Heart right ventricle (tissue), 16 donors: ENCODE data around the gene MAPRE2. TPM values are rescaled to one million over a fixed set of nuclear protein-coding genes. Genes with fewer than 3 reads are reported as not detected.

ENCODE experiments used
- ATAC-seq, 8 donors: fragments of 200-7000 bp; cut with Tn5 transposase; one replicate each; pipeline ENCODE4 v1.9.1; 2020; ENCODE audit warnings: mild to moderate bottlenecking in 8 of 8, moderate library complexity in 8 of 8, moderate number of reproducible peaks in 1 of 8
- DNase-seq, 2 donors: peaks; one replicate each; pipeline ENCODE4 v3.0.0-alpha.2; 2020
- H3K27ac ChIP-seq, 10 donors: fragments of 200-600 bp; sonication (generic) in 2 of 10; one replicate each; pipeline versions ENCODE4 v1.5.0 to v1.8.0; 2020 to 2022; ENCODE audit warnings: mild to moderate bottlenecking in 3 of 10
- H3K27me3 ChIP-seq, 7 donors: fragments of 200-600 bp; one replicate each; pipeline ENCODE4 v1.8.0; 2021 to 2022; ENCODE audit warnings: mild to moderate bottlenecking in 2 of 7
- H3K36me3 ChIP-seq, 9 donors: fragments of 200-600 bp; sonication (generic) in 1 of 9; one replicate each; pipeline versions ENCODE4 v1.5.0 to v1.8.0; 2020 to 2022; ENCODE audit warnings: mild to moderate bottlenecking in 2 of 9
- H3K4me1 ChIP-seq, 9 donors: fragments of 200-600 bp; sonication (generic) in 1 of 9; one replicate each; pipeline versions ENCODE4 v1.5.0 to v1.8.0; 2020 to 2022; ENCODE audit warnings: mild to moderate bottlenecking in 4 of 9
- H3K4me3 ChIP-seq, 10 donors: fragments of 200-600 bp; sonication (generic) in 2 of 10; one replicate each; pipeline versions ENCODE4 v1.5.0 to v1.8.0; 2020 to 2022; ENCODE audit warnings: mild to moderate bottlenecking in 7 of 10, moderate library complexity in 2 of 10
- H3K9me3 ChIP-seq, 11 donors: fragments of 200-600 bp in 10 of 11; sonication (generic) in 2 of 11; one replicate each; pipeline versions ENCODE4 v1.5.0 to v1.8.0; 2013 to 2022; ENCODE audit warnings: mild to moderate bottlenecking in 2 of 11, control low read depth in 1 of 11, moderate library complexity in 1 of 11
- WGBS, 2 donors: extraction: QIAGEN DNeasy Blood & Tissue Kit; methylation state at CpG; one replicate each; pipeline ENCODE4 v1.1.7; 2013; ENCODE audit warnings: inconsistent platforms in 1 of 2; 5-methylcytosine and 5-hydroxymethylcytosine counted together
- intact Hi-C, 10 donors: fragments of 100-400 bp; cut with DNase I; formaldehyde crosslinking; loops; one replicate each; pipeline versions ENCODE4 v1.11.1 to v1.14.2; 2022
- polyA plus RNA-seq, 2 donors: library from polyadenylated mRNA; stranded (reverse); fragments of 200-250 nt; gene quantifications; one replicate each; pipeline ENCODE4 v1.2.3, GENCODE V29; 2013
- total RNA-seq, 10 donors: library from RNA; stranded (reverse); fragmentation: NEBNext Ultra II Directional in 3 of 10; extraction: Animal tissue kit (Norgen Biotek cat#: 25700) in 3 of 10; gene quantifications; one replicate each; pipeline versions ENCODE4 v1.2.1 to v1.2.4, GENCODE V29; 2021 to 2023
- TF ChIP-seq, protein P1 (sequence below), 9 donors: fragments of 200-600 bp; sonication (generic) in 2 of 9; IDR thresholded peaks; one replicate each; pipeline versions ENCODE4 v1.5.0 to v1.8.0; 2021 to 2022; ENCODE audit warnings: antibody characterized with exemption in 9 of 9, mild to moderate bottlenecking in 5 of 9, moderate library complexity in 1 of 9
- donor health status: Arrhythmogenic right ventricular cardiomyopathy.
- donor health status: ischemic (EF 13 %, LVEDD 7.1; RV severe dilation, severe dysfunction).
- donor health status: healthy with polysubstance abuse.
- donor health status: DM: no; HTN: yes; CAD: no.
- donor health status: DM: no; HTN: no; CAD: no.
- donor health status: ischemic (EF 25% LVEDD 6.9; RV normal size, moderate dysfunction).
- donor health status: ischemic (EF 25% LVEDD 5.7; RV mildly dilated, moderate dysfunction).
- donor health status: healthy.
- donor health status: DM: yes; HTN: yes; CAD: no.
- donor health status: Ischemic cardiomyopathy.
- donor health status: ischemic (EF 35%, LVEDD 5.7; RV mildly dilated, moderate dysfunction).
- donor health status: nonischemic (EF 11% LVEDD 7.7; RV severe dilation, severe dysfunction).
- donor health status: DM: yes; HTN: yes; CAD: no.
- donor health status: PGD.
- donor health status: ischemic (EF 29% LVEDD 5.4; RV normal size, mild dysfunction).
- donor health status: nonischemic (EF 23%, LVEDD 6.1; RV moderate dilation, normal function).

Gene MAPRE2
- total and polyA plus RNA-seq, 12 donors = 31.7 to 211 (median 130) TPM

DNA sequence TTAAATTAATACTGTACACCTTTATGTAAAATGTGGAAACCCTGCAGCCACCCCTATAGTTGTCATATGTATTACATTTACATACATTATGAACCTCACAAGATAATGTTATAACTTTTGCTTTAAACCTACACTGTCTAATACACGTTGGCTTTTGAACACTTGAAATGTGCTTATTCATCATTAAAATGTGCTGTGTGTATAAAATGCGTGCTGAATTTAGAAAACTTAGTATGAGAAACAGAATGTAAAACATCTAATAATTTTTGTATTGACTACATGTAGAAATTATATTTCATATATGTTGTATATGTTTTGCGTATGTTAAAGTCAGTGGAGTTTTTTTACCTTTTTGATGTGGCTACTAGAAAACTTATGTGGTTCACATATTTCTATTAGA is 68.8 kb downstream of the MAPRE2 start:
- Histone ChIP-seq H3K4me3 (no peak overlapping the region), H3K4me1 (peaks cover 0 to 34% (median 28%) of the 10 kb centered on the region in 9 donors), H3K27ac (peak overlapping the region in 8 of 10 donors; percentile 6 to 69 (median 46)), H3K27me3 (no peaks in the 10 kb centered on the region), H3K9me3 (peaks cover 0 to 27% (median 0%) of the 10 kb centered on the region in 11 donors), H3K36me3 (peaks cover 0 to 11% (median 0%) of the 10 kb centered on the region in 9 donors)
- DNase-seq (no peak), ATAC-seq (no peak)
- WGBS, 2 donors = 83 to 86% methylated on average over 3 of the region's 3 CpGs
- intact Hi-C loops = no loop called here
- TF ChIP-seq, protein P1, sequence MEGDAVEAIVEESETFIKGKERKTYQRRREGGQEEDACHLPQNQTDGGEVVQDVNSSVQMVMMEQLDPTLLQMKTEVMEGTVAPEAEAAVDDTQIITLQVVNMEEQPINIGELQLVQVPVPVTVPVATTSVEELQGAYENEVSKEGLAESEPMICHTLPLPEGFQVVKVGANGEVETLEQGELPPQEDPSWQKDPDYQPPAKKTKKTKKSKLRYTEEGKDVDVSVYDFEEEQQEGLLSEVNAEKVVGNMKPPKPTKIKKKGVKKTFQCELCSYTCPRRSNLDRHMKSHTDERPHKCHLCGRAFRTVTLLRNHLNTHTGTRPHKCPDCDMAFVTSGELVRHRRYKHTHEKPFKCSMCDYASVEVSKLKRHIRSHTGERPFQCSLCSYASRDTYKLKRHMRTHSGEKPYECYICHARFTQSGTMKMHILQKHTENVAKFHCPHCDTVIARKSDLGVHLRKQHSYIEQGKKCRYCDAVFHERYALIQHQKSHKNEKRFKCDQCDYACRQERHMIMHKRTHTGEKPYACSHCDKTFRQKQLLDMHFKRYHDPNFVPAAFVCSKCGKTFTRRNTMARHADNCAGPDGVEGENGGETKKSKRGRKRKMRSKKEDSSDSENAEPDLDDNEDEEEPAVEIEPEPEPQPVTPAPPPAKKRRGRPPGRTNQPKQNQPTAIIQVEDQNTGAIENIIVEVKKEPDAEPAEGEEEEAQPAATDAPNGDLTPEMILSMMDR (IDR thresholded peaks at IDR 0.05) = no peak

DNA sequence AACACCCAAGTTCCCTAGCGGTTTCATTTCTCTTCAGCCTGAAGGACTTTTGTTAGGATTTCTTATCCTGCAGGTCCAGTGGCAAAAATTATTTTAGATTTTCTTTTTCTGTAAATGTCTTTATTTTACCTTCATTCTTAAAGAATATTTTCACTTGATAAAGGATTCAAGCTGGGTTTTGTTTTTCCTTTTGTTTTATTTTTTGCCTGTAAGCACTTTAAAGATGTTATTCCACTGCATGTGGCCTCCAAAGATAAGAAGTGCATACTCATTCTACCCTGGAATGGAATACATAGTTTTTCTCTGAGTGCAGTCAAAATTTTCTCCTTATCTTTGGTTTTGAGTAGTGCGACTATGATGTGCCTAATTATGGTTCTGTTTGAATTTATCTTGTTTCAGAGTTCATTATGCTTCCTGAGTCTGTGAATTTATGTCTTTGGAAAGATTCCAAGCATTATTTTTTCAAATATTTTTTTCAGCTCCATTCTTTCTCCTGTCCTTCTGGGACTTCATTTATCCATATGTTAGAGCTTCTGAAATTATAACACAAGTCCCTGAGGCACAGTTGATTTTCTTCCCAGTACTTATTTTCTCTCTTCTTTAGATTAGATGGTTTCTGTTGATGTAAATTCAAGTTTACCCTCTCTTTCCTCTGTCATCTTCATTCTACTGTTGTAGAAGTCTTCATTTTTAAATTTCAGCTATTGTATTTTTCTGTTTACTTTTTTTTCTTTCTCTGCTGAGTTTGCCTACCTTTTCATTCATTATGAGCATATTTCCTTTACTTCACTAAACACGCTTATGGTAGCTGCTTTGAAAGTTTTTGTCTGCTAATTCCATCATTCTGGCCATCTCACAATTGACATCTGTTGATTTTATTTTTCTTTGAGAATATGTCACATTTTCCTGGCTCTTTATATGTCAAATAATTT is 69.6 kb downstream of the MAPRE2 start:
- Histone ChIP-seq H3K4me3 (no peak overlapping the region), H3K27me3 (no peaks in the 10 kb centered on the region), H3K9me3 (peaks cover 0 to 27% (median 0%) of the 10 kb centered on the region in 11 donors), H3K27ac (peak overlapping the region in 8 of 10 donors; percentile 6 to 69 (median 50)), H3K36me3 (peaks cover 0 to 11% (median 0%) of the 10 kb centered on the region in 9 donors), H3K4me1 (peaks cover 0 to 30% (median 20%) of the 10 kb centered on the region in 9 donors)
- 65 to 68% methylated on average over 3 of the region's 3 CpGs for WGBS, 2 donors
- DNase-seq = no peak
- TF ChIP-seq, protein P1 (IDR thresholded peaks at IDR 0.05) = no peak
- peak in 3 of 8 donors; percentile 36 to 42 (median 37) for ATAC-seq
- intact Hi-C loops = no loop called here

DNA sequence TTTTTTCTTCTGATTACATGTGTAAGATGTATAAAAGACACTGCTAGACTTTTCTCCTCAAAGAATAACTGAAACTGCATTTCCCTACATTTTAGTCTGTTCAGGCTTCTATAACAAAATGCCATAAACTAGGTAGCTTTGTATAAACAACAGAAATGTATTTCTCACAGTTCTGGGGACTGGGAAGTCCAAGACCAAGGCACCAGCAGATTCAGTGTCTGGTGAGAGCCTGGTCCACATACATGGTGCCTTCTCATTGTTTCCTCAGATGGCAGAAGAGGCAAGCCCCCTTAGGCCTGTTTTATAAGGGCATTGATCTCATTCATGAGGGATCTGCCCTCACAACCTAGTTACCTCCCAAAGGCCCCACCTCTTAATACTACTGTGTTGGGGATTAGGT is 71.5 kb downstream of the MAPRE2 start:
- H3K36me3 ChIP-seq = peaks cover 0 to 6% (median 0%) of the 10 kb centered on the region in 9 donors
- DNase-seq = no peak
- peaks cover 0 to 27% (median 0%) of the 10 kb centered on the region in 11 donors for H3K9me3 ChIP-seq

DNA sequence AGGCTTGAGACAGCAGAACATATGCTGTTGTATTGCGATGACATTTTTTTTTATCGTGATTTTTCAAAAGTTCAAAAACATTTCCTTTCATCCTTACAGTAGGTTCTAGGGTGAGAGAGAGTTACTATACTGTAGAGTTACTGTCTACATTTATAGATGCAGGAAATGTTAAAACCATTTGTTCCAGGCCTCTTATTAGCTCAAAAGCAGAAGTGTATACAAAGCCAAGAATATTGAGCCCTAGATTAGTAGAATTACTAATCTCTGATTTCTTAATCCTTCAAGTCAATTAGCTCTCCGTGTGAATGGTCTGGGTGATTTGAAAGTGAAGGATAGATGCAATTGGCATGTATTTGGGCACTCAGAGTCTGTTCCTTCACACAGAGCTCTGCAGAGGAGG is 73.1 kb downstream of the MAPRE2 start:
- 85 to 92% methylated on average over 3 of the region's 3 CpGs for WGBS, 2 donors
- Histone ChIP-seq H3K9me3 (peaks cover 0 to 21% (median 0%) of the 10 kb centered on the region in 11 donors), H3K27me3 (no peaks in the 10 kb centered on the region), H3K36me3 (no peaks in the 10 kb centered on the region), H3K4me1 (peaks cover 10 to 46% (median 42%) of the 10 kb centered on the region in 9 donors), H3K4me3 (no peak overlapping the region), H3K27ac (peak overlapping the region in 1 of 10 donors; percentile 21)
- DNase-seq (no peak), ATAC-seq (no peak)
- intact Hi-C loops = no loop called here
- TF ChIP-seq, protein P1 (IDR thresholded peaks at IDR 0.05) = no peak

More for the DNA sequence above, 71.5 kb downstream of the MAPRE2 start:
- TF ChIP-seq, protein P1 (IDR thresholded peaks at IDR 0.05) = no peak
- Histone ChIP-seq H3K27ac (no peak overlapping the region), H3K4me1 (peaks cover 6 to 30% (median 27%) of the 10 kb centered on the region in 9 donors), H3K27me3 (no peaks in the 10 kb centered on the region), H3K4me3 (no peak overlapping the region)
- ATAC-seq = no peak
- intact Hi-C loops = no loop called here
